Spleen (tissue), 11 donors: ENCODE data around the gene PPP1R12C. TPM values are rescaled to one million over a fixed set of nuclear protein-coding genes. Genes with fewer than 3 reads are reported as not detected.

ENCODE experiments used
- DNase-seq: peaks from one replicate; pipeline ENCODE4 v3.0.0-alpha.2; 2020
- H3K27ac ChIP-seq, 8 donors: fragments of 200-600 bp; sonication (generic) in 7 of 8; 1 replicate in 4 of 8; 2 replicates in 4 of 8; pipeline versions ENCODE4 v1.5.0 to v1.8.0; 2016 to 2021; ENCODE audit warnings: inconsistent platforms in 4 of 8, mild to moderate bottlenecking in 4 of 8, moderate library complexity in 1 of 8
- H3K27me3 ChIP-seq, 7 donors: fragments of 200-600 bp; sonication (generic) in 6 of 7; replicated peaks in 1 of 7; 1 replicate in 4 of 7; 2 replicates in 3 of 7; pipeline versions ENCODE4 v1.5.0 to v1.8.0; 2016 to 2021; ENCODE audit warnings: inconsistent platforms in 3 of 7, mild to moderate bottlenecking in 1 of 7
- H3K36me3 ChIP-seq, 6 donors: fragments of 200-600 bp; sonication (generic) in 5 of 6; 1 replicate in 4 of 6; 2 replicates in 2 of 6; pipeline versions ENCODE4 v1.5.0 to v1.8.0; 2016 to 2021; ENCODE audit warnings: inconsistent platforms in 2 of 6
- H3K4me1 ChIP-seq, 6 donors: fragments of 200-600 bp; sonication (generic) in 5 of 6; 1 replicate in 3 of 6; 2 replicates in 3 of 6; pipeline versions ENCODE4 v1.5.0 to v1.8.0; 2016 to 2021; ENCODE audit warnings: inconsistent platforms in 3 of 6
- H3K4me3 ChIP-seq, 8 donors: fragments of 200-600 bp; sonication (generic) in 7 of 8; 1 replicate in 4 of 8; 2 replicates in 4 of 8; pipeline versions ENCODE4 v1.5.0 to v1.8.0; 2016 to 2021; ENCODE audit warnings: inconsistent platforms in 4 of 8, mild to moderate bottlenecking in 4 of 8, moderate library complexity in 2 of 8
- H3K9me3 ChIP-seq, 8 donors: fragments of 200-600 bp; sonication (generic) in 7 of 8; 1 replicate in 4 of 8; 2 replicates in 4 of 8; pipeline versions ENCODE4 v1.5.0 to v1.8.0; 2016 to 2021; ENCODE audit warnings: inconsistent platforms in 4 of 8
- POLR2A ChIP-seq, 3 donors: fragments of 450-650 bp; IDR thresholded peaks; one replicate each; pipeline ENCODE4 v1.5.1; 2017; ENCODE audit warnings: antibody characterized with exemption in 3 of 3, mild to moderate bottlenecking in 1 of 3
- POLR2AphosphoS5 ChIP-seq, 3 donors: sonication (generic); formaldehyde crosslinking; IDR thresholded peaks; one replicate each; pipeline ENCODE4 v1.5.1; 2017; ENCODE audit warnings: antibody characterized with exemption in 3 of 3
- WGBS, 5 donors: extraction: QIAGEN DNeasy Blood & Tissue Kit in 3 of 5; methylation state at CpG; one replicate each; pipeline versions ENCODE4 v1.1.5 to v1.1.7; 2013 to 2018; 5-methylcytosine and 5-hydroxymethylcytosine counted together
- intact Hi-C: fragments of 100-400 bp; cut with DNase I; formaldehyde crosslinking; loops from one replicate; pipeline ENCODE4 v1.15.0; 2023; ENCODE audit warnings: low total_unique reads
- polyA plus RNA-seq, 3 donors: library from polyadenylated mRNA; stranded (reverse); fragments of 200-250 nt; gene quantifications; one replicate each; pipeline ENCODE4 v1.2.1, GENCODE V29; 2013
- total RNA-seq, 7 donors: library from RNA; depleted of rRNA in 3 of 7; stranded (reverse); fragments of >200 nt in 3 of 7; fragmentation: NEBNext Ultra II Directional in 4 of 7; extraction: Animal tissue kit (Norgen Biotek cat#: 25700) in 4 of 7; gene quantifications; one replicate each; pipeline versions ENCODE4 v1.1.0 to v1.2.1, GENCODE V29; 2016 to 2021
- TF ChIP-seq, protein P1 (sequence below), 11 experiments: fragments of 200-600 bp in 7 of 11; fragments of 450-650 bp in 4 of 11; sonication (generic) in 4 of 11; IDR thresholded peaks in 8 of 11; conservative IDR thresholded peaks in 3 of 11; 1 replicate in 7 of 11; 2 replicates in 4 of 11; pipeline versions ENCODE4 v1.4.0 to v1.8.0; 2016 to 2021; ENCODE audit warnings: antibody characterized with exemption in 11 of 11, inconsistent platforms in 4 of 11, mild to moderate bottlenecking in 1 of 11
- donor health status: healthy with polysubstance abuse.
- donor health status: DM: no; HTN: no; CAD: no; lungs with moderate emphysema.
- donor health status: DM: no; HTN: no; CAD: no.
- donor health status: Bipolar disorder and iron deficiency.
- donor health status: healthy.
- donor health status: DM: no; HTN: no; CAD: no.
- donor health status: DM: yes; HTN: yes; CAD: no.

PPP1R12C gene
- total and polyA plus RNA-seq, 10 donors, result 88.2 to 292 (median 151) TPM

DNA sequence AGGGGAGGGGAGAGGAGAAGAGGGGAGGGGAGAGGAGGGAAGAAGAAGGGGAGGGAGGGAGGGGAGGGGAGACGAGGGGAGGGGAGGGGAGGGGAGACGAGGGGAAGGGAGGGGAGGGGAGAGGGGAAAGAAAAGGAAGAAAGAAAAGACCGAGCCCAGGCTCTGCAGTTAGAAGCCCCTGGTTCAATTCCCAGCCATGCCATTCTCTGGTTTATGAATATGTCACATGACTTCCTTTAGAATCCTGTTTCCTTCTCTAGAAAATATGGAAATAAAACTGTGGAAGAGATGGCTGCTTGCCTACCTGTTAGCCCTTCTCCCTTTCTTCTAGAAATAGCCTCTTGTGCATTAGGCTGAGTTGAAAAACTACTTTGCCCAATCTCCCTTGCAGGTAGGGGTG lies 17.3 kb upstream of the PPP1R12C start:
- WGBS, 5 donors, result 0 to 12% (median 7%) methylated on average over 1 to 3 of the region's 3 CpGs
- no peak for TF ChIP-seq POLR2AphosphoS5 (IDR thresholded peaks at IDR 0.05)
- no peak for TF ChIP-seq POLR2A (IDR thresholded peaks at IDR 0.05)
- TF ChIP-seq, protein P1, sequence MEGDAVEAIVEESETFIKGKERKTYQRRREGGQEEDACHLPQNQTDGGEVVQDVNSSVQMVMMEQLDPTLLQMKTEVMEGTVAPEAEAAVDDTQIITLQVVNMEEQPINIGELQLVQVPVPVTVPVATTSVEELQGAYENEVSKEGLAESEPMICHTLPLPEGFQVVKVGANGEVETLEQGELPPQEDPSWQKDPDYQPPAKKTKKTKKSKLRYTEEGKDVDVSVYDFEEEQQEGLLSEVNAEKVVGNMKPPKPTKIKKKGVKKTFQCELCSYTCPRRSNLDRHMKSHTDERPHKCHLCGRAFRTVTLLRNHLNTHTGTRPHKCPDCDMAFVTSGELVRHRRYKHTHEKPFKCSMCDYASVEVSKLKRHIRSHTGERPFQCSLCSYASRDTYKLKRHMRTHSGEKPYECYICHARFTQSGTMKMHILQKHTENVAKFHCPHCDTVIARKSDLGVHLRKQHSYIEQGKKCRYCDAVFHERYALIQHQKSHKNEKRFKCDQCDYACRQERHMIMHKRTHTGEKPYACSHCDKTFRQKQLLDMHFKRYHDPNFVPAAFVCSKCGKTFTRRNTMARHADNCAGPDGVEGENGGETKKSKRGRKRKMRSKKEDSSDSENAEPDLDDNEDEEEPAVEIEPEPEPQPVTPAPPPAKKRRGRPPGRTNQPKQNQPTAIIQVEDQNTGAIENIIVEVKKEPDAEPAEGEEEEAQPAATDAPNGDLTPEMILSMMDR (IDR thresholded peaks at IDR 0.05 in 8 of 11, conservative IDR thresholded peaks at IDR 0.05 in 3 of 11), result no peak
- no peaks in the 10 kb centered on the region for H3K36me3 ChIP-seq
- H3K27me3 ChIP-seq, result peaks cover 0 to 93% (median 11%) of the 10 kb centered on the region in 7 donors
- intact Hi-C loops, result no loop called here
- H3K9me3 ChIP-seq, result no peaks in the 10 kb centered on the region
- DNase-seq, result no peak
- no peak overlapping the region for H3K4me3 ChIP-seq
- peaks cover 0 to 22% (median 7%) of the 10 kb centered on the region in 6 donors for H3K4me1 ChIP-seq
- no peak overlapping the region for H3K27ac ChIP-seq

DNA sequence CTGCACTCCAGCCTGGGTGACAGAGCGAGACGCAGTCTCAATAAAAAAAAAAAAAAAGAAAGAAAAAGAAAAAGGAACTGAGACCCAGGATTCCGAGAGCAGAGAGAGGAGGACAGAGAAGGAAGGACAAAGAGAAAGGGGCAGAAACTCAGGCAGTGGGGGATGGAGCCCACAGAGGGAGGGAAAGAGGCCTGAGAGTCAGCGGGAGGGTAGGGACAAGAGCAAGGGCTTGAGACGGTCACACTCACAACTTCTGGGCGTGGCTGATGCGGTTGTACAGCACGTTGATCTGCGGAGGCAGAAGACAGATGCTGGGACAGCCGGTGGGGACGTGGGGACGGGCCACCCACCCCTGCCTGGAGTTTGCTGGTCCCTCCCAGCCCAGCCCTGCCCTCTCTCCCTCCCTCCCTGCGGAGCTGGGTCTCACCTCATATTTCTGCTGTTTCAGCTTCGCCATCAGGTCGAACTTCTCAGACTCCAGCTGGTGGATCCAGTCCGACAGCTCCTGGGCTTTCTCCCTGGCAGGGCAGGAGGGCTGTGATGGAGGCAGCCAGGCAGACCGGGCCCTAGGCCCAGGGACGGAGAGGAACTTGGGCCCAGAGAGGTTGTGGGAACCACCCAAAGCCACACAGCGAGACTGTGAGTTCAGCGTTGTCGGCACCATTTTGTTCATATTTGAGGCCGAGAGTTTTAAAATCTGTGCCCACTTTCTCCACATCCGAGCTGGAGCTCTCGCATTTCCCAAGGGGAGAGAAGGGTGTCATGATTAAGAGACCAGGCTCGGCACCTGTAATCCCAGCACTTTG lies 16.4 kb upstream of the PPP1R12C start:
- peaks cover 0 to 93% (median 11%) of the 10 kb centered on the region in 7 donors for H3K27me3 ChIP-seq
- peak overlapping the region in 3 of 8 donors; percentile 53 to 56 (median 54) for H3K27ac ChIP-seq
- no peak overlapping the region for H3K4me3 ChIP-seq
- no peak for DNase-seq
- TF ChIP-seq POLR2A (IDR thresholded peaks at IDR 0.05), result no peak
- TF ChIP-seq POLR2AphosphoS5 (IDR thresholded peaks at IDR 0.05), result no peak
- TF ChIP-seq, protein P1 (IDR thresholded peaks at IDR 0.05 in 8 of 11, conservative IDR thresholded peaks at IDR 0.05 in 3 of 11), result no peak
- H3K9me3 ChIP-seq, result no peaks in the 10 kb centered on the region
- no peaks in the 10 kb centered on the region for H3K36me3 ChIP-seq
- intact Hi-C loops, result no loop called here
- H3K4me1 ChIP-seq, result peaks cover 0 to 22% (median 7%) of the 10 kb centered on the region in 6 donors
- 66 to 79% (median 70%) methylated on average over 24 to 25 of the region's 25 CpGs for WGBS, 5 donors

DNA sequence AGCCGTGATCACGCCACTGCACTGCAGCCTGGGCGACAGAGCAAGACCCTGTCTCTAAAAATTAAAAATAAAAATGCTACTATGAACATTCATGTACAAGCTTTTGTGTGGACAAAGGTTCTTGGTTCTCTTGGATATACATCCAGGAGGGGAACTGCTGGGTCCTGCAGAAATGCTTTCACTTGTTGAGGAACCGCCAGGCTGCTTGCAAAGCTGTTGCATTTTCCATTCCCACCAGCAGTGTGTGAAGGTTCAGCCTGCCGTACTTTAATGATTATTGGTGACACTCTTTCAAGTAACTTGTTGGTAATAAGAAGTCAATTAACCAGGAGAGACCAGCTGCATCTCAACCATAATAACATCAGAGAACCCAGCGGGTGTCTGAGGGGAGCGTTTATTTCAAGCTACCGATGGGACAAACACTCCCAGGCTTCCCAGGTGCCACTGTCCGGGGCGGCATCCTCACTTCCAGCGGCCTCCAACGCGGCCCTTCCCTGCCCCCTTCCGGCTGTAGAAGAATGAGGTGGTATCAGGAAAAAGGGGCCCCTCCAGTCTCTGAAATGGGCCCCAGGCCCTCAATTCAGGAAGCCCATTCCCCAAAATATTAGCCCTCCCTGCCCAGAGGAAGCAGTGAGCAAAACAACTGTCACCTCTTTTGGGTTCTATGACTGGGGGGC lies 15.2 kb upstream of the PPP1R12C start:
- TF ChIP-seq POLR2A (IDR thresholded peaks at IDR 0.05) (no peak), POLR2AphosphoS5 (IDR thresholded peaks at IDR 0.05) (no peak)
- TF ChIP-seq, protein P1 (IDR thresholded peaks at IDR 0.05 in 8 of 11, conservative IDR thresholded peaks at IDR 0.05 in 3 of 11), result peak in 6 of 11 experiments; percentile 11 to 49 (median 32)
- intact Hi-C loops, result no loop called here
- WGBS, 5 donors, result 20 to 40% (median 33%) methylated on average over 13 to 14 of the region's 14 CpGs
- Histone ChIP-seq H3K4me1 (peaks cover 0 to 17% (median 7%) of the 10 kb centered on the region in 6 donors), H3K9me3 (no peaks in the 10 kb centered on the region), H3K4me3 (no peak overlapping the region), H3K27ac (peak overlapping the region in 5 of 8 donors; percentile 15 to 56 (median 53)), H3K27me3 (peaks cover 0 to 80% (median 11%) of the 10 kb centered on the region in 7 donors), H3K36me3 (no peaks in the 10 kb centered on the region)
- DNase-seq, result no peak

DNA sequence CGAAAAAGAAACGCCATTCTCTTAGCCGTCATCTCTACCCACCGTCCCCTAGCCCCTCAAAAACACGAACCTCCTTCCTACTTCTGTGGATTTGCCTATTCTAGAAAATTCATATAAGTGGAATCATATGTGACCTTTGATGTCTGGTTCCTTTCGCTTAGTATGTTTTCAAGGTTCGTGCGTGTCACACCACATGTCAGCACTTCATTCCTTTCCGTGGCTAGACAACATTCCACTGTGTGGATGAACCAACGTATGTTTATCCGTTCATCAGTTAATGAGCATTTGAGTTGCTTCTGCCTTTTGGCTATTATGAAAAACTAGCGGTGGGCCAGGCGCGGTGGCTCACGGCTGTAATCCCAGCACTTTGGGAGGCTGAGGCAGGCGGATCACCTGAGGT lies 14.0 kb upstream of the PPP1R12C start:
- TF ChIP-seq POLR2A (IDR thresholded peaks at IDR 0.05) (no peak), POLR2AphosphoS5 (IDR thresholded peaks at IDR 0.05) (no peak)
- TF ChIP-seq, protein P1 (IDR thresholded peaks at IDR 0.05 in 8 of 11, conservative IDR thresholded peaks at IDR 0.05 in 3 of 11), result no peak
- no peak overlapping the region for H3K4me3 ChIP-seq
- intact Hi-C loops, result no loop called here
- H3K36me3 ChIP-seq, result no peaks in the 10 kb centered on the region
- peaks cover 0 to 17% (median 7%) of the 10 kb centered on the region in 6 donors for H3K4me1 ChIP-seq
- no peak overlapping the region for H3K27ac ChIP-seq
- no peak for DNase-seq
- peaks cover 0 to 70% (median 11%) of the 10 kb centered on the region in 7 donors for H3K27me3 ChIP-seq
- no peaks in the 10 kb centered on the region for H3K9me3 ChIP-seq
- 85 to 92% (median 90%) methylated on average over 15 to 16 of the region's 16 CpGs for WGBS, 5 donors
